ENCODE data around the gene MAB21L1. TPM values are rescaled to one million over a fixed set of nuclear protein-coding genes. Genes with fewer than 3 reads are reported as not detected.

MAB21L1 gene
- total and polyA plus RNA-seq, 2 donors (not counting 1 experiment from before 2014, with no cell fraction given) = not detected

- WGBS (ENCODE audit: insufficient coverage) = 100% methylated on average over 1 of the region's 3 CpGs
- Histone ChIP-seq H3K4me1 (ENCODE audit: control insufficient read depth in 2 of 2, insufficient read depth in 2 of 2, low read length in 2 of 2) (no peaks in the 10 kb centered on the region), H3K9me3 (ENCODE audit: control extremely low read depth in 1 of 3, control insufficient read depth in 2 of 3, insufficient read depth in 1 of 3, low read length in 2 of 3) (no peaks in the 10 kb centered on the region)
Measured at GRCh38 chr13:35457258-35457657, 19.2 kb downstream of the MAB21L1 start.

GRCh38 chr13:35455022-35455421, 21.5 kb downstream of the MAB21L1 start:
- ATAC-seq (ENCODE audit: low read depth) (no peak), DNase-seq (no peak)
- Histone ChIP-seq H2AFZ (ENCODE audit: insufficient read depth, low read depth, low read length, poor library complexity, severe bottlenecking) (no peak overlapping the region), H3K4me1 (ENCODE audit: control insufficient read depth in 2 of 2, insufficient read depth in 2 of 2, low read length in 2 of 2) (no peaks in the 10 kb centered on the region), H3K9me3 (ENCODE audit: control extremely low read depth in 1 of 3, control insufficient read depth in 2 of 3, insufficient read depth in 1 of 3, low read length in 2 of 3) (no peaks in the 10 kb centered on the region), H3K79me2 (ENCODE audit: control insufficient read depth, insufficient read depth, low read length) (no peaks in the 10 kb centered on the region), H3K4me3 (ENCODE audit: control extremely low read depth in 1 of 5, extremely low read depth in 1 of 5, insufficient read depth in 1 of 5, low read depth in 2 of 5, low read length in 4 of 5) (no peak overlapping the region), H4K20me1 (ENCODE audit: control insufficient read depth, insufficient read depth, low read length, poor library complexity, severe bottlenecking) (no peaks in the 10 kb centered on the region), H3K27me3 (replicated peaks in 1 of 4; ENCODE audit: control extremely low read depth in 1 of 4, control insufficient read depth in 3 of 4, insufficient read depth in 4 of 4, low read length in 3 of 4) (no peaks in the 10 kb centered on the region), H3K27ac (ENCODE audit: low read length in 2 of 2) (no peak overlapping the region), H3K9ac (ENCODE audit: low read length) (no peak overlapping the region), H3K4me2 (replicated peaks; ENCODE audit: low read depth, low read length, poor library complexity, severe bottlenecking) (no peak overlapping the region), H3K36me3 (replicated peaks in 1 of 2; ENCODE audit: control extremely low read depth in 1 of 2, control insufficient read depth in 1 of 2, extremely low read depth in 1 of 2, insufficient read depth in 2 of 2, low read length in 1 of 2) (no peaks in the 10 kb centered on the region)
- H3K27me3 Mint-ChIP-seq = no peaks in the 10 kb centered on the region
- intact Hi-C loops (cut with micrococcal nuclease) = no loop called here
- no peaks in the 10 kb centered on the region for H3K4me1 Mint-ChIP-seq
- ChIA-PET POLR2A (no interaction called here), CTCF (no interaction called here)
- H3K4me3 Mint-ChIP-seq = no peak overlapping the region
- H3K9me3 Mint-ChIP-seq (ENCODE audit: insufficient read depth) = no peaks in the 10 kb centered on the region
- WGBS (ENCODE audit: insufficient coverage) = no CpG with 5 or more reads among the region's 1 CpG
- no peak overlapping the region for H3K27ac Mint-ChIP-seq
- TF ChIP-seq CTCF (IDR thresholded peaks at IDR 0.05) (no peak), EZH2 (IDR thresholded peaks at IDR 0.05; ENCODE audit: borderline replicate concordance, insufficient read depth, low read depth, low read length, poor library complexity, severe bottlenecking) (no peak)

More at GRCh38 chr13:35457258-35457657, 19.2 kb downstream of the MAB21L1 start:
- no peak overlapping the region for H3K9ac ChIP-seq (ENCODE audit: low read length)
- intact Hi-C loops (cut with micrococcal nuclease) = no loop called here
- no peak overlapping the region for H3K4me3 Mint-ChIP-seq
- H3K27me3 ChIP-seq (replicated peaks in 1 of 4; ENCODE audit: control extremely low read depth in 1 of 4, control insufficient read depth in 3 of 4, insufficient read depth in 4 of 4, low read length in 3 of 4) = no peaks in the 10 kb centered on the region
- TF ChIP-seq CTCF (IDR thresholded peaks at IDR 0.05) (no peak), EZH2 (IDR thresholded peaks at IDR 0.05; ENCODE audit: borderline replicate concordance, insufficient read depth, low read depth, low read length, poor library complexity, severe bottlenecking) (no peak)
- H3K79me2 ChIP-seq (ENCODE audit: control insufficient read depth, insufficient read depth, low read length) = no peaks in the 10 kb centered on the region
- no peaks in the 10 kb centered on the region for H3K4me1 Mint-ChIP-seq
- ChIA-PET CTCF (no interaction called here), POLR2A (no interaction called here)
- H3K4me3 ChIP-seq (ENCODE audit: control extremely low read depth in 1 of 5, extremely low read depth in 1 of 5, insufficient read depth in 1 of 5, low read depth in 2 of 5, low read length in 4 of 5) = no peak overlapping the region
- H3K4me2 ChIP-seq (replicated peaks; ENCODE audit: low read depth, low read length, poor library complexity, severe bottlenecking) = no peak overlapping the region
- no peaks in the 10 kb centered on the region for H3K9me3 Mint-ChIP-seq (ENCODE audit: insufficient read depth)
- ATAC-seq (ENCODE audit: low read depth) (no peak), DNase-seq (no peak)
- no peak overlapping the region for H3K27ac ChIP-seq (ENCODE audit: low read length in 2 of 2)
- H2AFZ ChIP-seq (ENCODE audit: insufficient read depth, low read depth, low read length, poor library complexity, severe bottlenecking) = no peak overlapping the region
- H3K27ac Mint-ChIP-seq = no peak overlapping the region
- H4K20me1 ChIP-seq (ENCODE audit: control insufficient read depth, insufficient read depth, low read length, poor library complexity, severe bottlenecking) = no peaks in the 10 kb centered on the region
- no peaks in the 10 kb centered on the region for H3K36me3 ChIP-seq (replicated peaks in 1 of 2; ENCODE audit: control extremely low read depth in 1 of 2, control insufficient read depth in 1 of 2, extremely low read depth in 1 of 2, insufficient read depth in 2 of 2, low read length in 1 of 2)
- H3K27me3 Mint-ChIP-seq = no peaks in the 10 kb centered on the region
